Neutrophil (primary cell): ENCODE results near the gene CRAMP1.

Source experiments
- H3K27ac ChIP-seq: fragments of 200-600 bp; sonication (generic); 2 replicates; pipeline ENCODE4 v1.5.1; 2016; ENCODE audit warnings: mild to moderate bottlenecking, moderate library complexity
- H3K27me3 ChIP-seq: fragments of 200-600 bp; sonication (generic); 2 replicates; pipeline ENCODE4 v1.6.0; 2016; ENCODE audit warnings: mild to moderate bottlenecking
- H3K36me3 ChIP-seq: fragments of 200-600 bp; sonication (generic); 2 replicates; pipeline ENCODE4 v1.5.1; 2017
- H3K4me1 ChIP-seq, 2 experiments: fragments of 200-600 bp in 1 of 2; sonication (generic) in 1 of 2; 1 replicate in 1 of 2; 2 replicates in 1 of 2; pipeline versions ENCODE4 v1.5.1 to v1.6.1; 2013 to 2016; ENCODE audit warnings: low read depth in 1 of 2, low read length in 1 of 2, mild to moderate bottlenecking in 1 of 2, moderate library complexity in 1 of 2; ENCODE audit not compliant: control insufficient read depth in 1 of 2, insufficient read depth in 1 of 2
- H3K4me3 ChIP-seq, 2 experiments: fragments of 200-600 bp in 1 of 2; sonication (generic) in 1 of 2; 1 replicate in 1 of 2; 2 replicates in 1 of 2; pipeline ENCODE4 v1.5.1; 2013 to 2016; ENCODE audit warnings: low read depth in 1 of 2, low read length in 1 of 2, mild to moderate bottlenecking in 1 of 2, moderate library complexity in 1 of 2
- H3K9me3 ChIP-seq: fragments of 200-600 bp; sonication (generic); 2 replicates; pipeline ENCODE4 v1.5.1; 2016
- CTCF ChIP-seq: fragments of 200-600 bp; sonication (generic); IDR thresholded peaks from 2 replicates; pipeline ENCODE4 v1.5.1; 2016; ENCODE audit warnings: antibody characterized with exemption

Gene CRAMP1

GRCh38 chr16:1657841-1658240 lies 45.7 kb downstream of the CRAMP1 start:
- H3K4me1 ChIP-seq = no peaks in the 10 kb centered on the region
- no peak overlapping the region for H3K4me3 ChIP-seq
- H3K27ac ChIP-seq = no peak overlapping the region
- H3K36me3 ChIP-seq = peaks cover 80% of the 10 kb centered on the region
- no peak for TF ChIP-seq CTCF
- H3K9me3 ChIP-seq = no peaks in the 10 kb centered on the region
- no peaks in the 10 kb centered on the region for H3K27me3 ChIP-seq

GRCh38 chr16:1659031-1659430 lies 46.9 kb downstream of the CRAMP1 start:
- H3K27me3 ChIP-seq = no peaks in the 10 kb centered on the region
- no peak overlapping the region for H3K27ac ChIP-seq
- H3K36me3 ChIP-seq = peaks cover 86% of the 10 kb centered on the region
- no peaks in the 10 kb centered on the region for H3K9me3 ChIP-seq
- no peak for TF ChIP-seq CTCF
- H3K4me3 ChIP-seq = no peak overlapping the region
- no peaks in the 10 kb centered on the region for H3K4me1 ChIP-seq

GRCh38 chr16:1661826-1662225 lies 49.7 kb downstream of the CRAMP1 start:
- H3K4me1 ChIP-seq = no peaks in the 10 kb centered on the region
- no peak overlapping the region for H3K27ac ChIP-seq
- H3K9me3 ChIP-seq = no peaks in the 10 kb centered on the region
- H3K27me3 ChIP-seq = no peaks in the 10 kb centered on the region
- no peak for TF ChIP-seq CTCF
- peaks cover 89% of the 10 kb centered on the region for H3K36me3 ChIP-seq
- H3K4me3 ChIP-seq = no peak overlapping the region

- no peak overlapping the region for H3K27ac ChIP-seq
- H3K4me1 ChIP-seq = no peaks in the 10 kb centered on the region
- H3K36me3 ChIP-seq = peaks cover 89% of the 10 kb centered on the region
- TF ChIP-seq CTCF = no peak
- H3K9me3 ChIP-seq = no peaks in the 10 kb centered on the region
- no peak overlapping the region for H3K4me3 ChIP-seq
- H3K27me3 ChIP-seq = no peaks in the 10 kb centered on the region
These were observed 50.4 kb downstream of the CRAMP1 start for GRCh38 chr16:1662543-1662942.

- Histone ChIP-seq H3K36me3 (peaks cover 94% of the 10 kb centered on the region), H3K27ac (no peak overlapping the region), H3K27me3 (no peaks in the 10 kb centered on the region), H3K9me3 (no peaks in the 10 kb centered on the region), H3K4me1 (no peaks in the 10 kb centered on the region), H3K4me3 (no peak overlapping the region)
- TF ChIP-seq CTCF = no peak
These were observed 53.7 kb downstream of the CRAMP1 start for GRCh38 chr16:1665829-1666228.

- peaks cover 98% of the 10 kb centered on the region for H3K36me3 ChIP-seq
- no peak overlapping the region for H3K4me3 ChIP-seq
- no peak for TF ChIP-seq CTCF
- H3K27me3 ChIP-seq = no peaks in the 10 kb centered on the region
- no peak overlapping the region for H3K27ac ChIP-seq
- no peaks in the 10 kb centered on the region for H3K9me3 ChIP-seq
- H3K4me1 ChIP-seq = no peaks in the 10 kb centered on the region
These were observed 54.2 kb downstream of the CRAMP1 start for GRCh38 chr16:1666316-1666715.
